Gastroesophageal sphincter (tissue), 4 donors: ENCODE data around the gene SH3RF2. TPM values are rescaled to one million over a fixed set of nuclear protein-coding genes. Genes with fewer than 3 reads are reported as not detected.
"Not testable (repeated sequence)": the region's sequence is repeated elsewhere in the genome, so short reads cannot be mapped to it uniquely, and the experiment has no call there.

Experiments
- ATAC-seq: fragments of 150-250 bp; one replicate; pipeline ENCODE4 v1.9.1; 2016; ENCODE audit warnings: mild to moderate bottlenecking, moderate library complexity
- H3K27ac ChIP-seq, 4 donors: fragments of 200-600 bp; sonication (generic) in 3 of 4; 1 replicate in 3 of 4; 2 replicates in 1 of 4; pipeline ENCODE4 v1.5.1; 2016 to 2019
- H3K27me3 ChIP-seq: fragments of 200-600 bp; sonication (generic); one replicate; pipeline ENCODE4 v1.5.1; 2019
- H3K36me3 ChIP-seq, 2 donors: fragments of 200-600 bp; sonication (generic); one replicate each; pipeline ENCODE4 v1.5.1; 2019; ENCODE audit warnings: control low read depth in 1 of 2
- H3K4me1 ChIP-seq, 3 donors: fragments of 200-600 bp; sonication (generic); 1 replicate in 2 of 3; 2 replicates in 1 of 3; pipeline ENCODE4 v1.5.1; 2016 to 2019; ENCODE audit warnings: control low read depth in 2 of 3
- H3K4me3 ChIP-seq, 2 donors: fragments of 200-600 bp; sonication (generic); one replicate each; pipeline ENCODE4 v1.5.1; 2019; ENCODE audit warnings: mild to moderate bottlenecking in 1 of 2, moderate library complexity in 1 of 2
- H3K9me3 ChIP-seq, 3 donors: fragments of 200-600 bp; sonication (generic); one replicate each; pipeline ENCODE4 v1.5.1; 2017 to 2019; ENCODE audit warnings: control low read depth in 2 of 3
- CTCF ChIP-seq, 4 experiments: fragments of 200-600 bp in 2 of 4; fragments of 450-650 bp in 2 of 4; sonication (generic) in 1 of 4; IDR thresholded peaks; one replicate each; pipeline ENCODE4 v1.5.1; 2017 to 2019; ENCODE audit warnings: antibody characterized with exemption in 4 of 4, mild to moderate bottlenecking in 2 of 4, moderate library complexity in 2 of 4
- EP300 ChIP-seq: sonication (generic); formaldehyde crosslinking; IDR thresholded peaks from one replicate; pipeline ENCODE4 v1.6.1; 2017; ENCODE audit warnings: antibody characterized with exemption, mild to moderate bottlenecking
- POLR2A ChIP-seq, 2 donors: fragments of 450-650 bp; IDR thresholded peaks; one replicate each; pipeline ENCODE4 v1.6.1; 2017; ENCODE audit warnings: antibody characterized with exemption in 2 of 2, mild to moderate bottlenecking in 2 of 2, moderate library complexity in 1 of 2
- POLR2AphosphoS5 ChIP-seq: sonication (generic); formaldehyde crosslinking; IDR thresholded peaks from one replicate; pipeline ENCODE4 v1.6.1; 2017; ENCODE audit warnings: antibody characterized with exemption
- WGBS, 2 donors: methylation state at CpG; one replicate each; pipeline ENCODE4 v1.1.5; 2018; ENCODE audit warnings: low coverage in 1 of 2; 5-methylcytosine and 5-hydroxymethylcytosine counted together
- total RNA-seq, 4 donors: library from RNA; depleted of rRNA; stranded (reverse); fragments of >200 nt; gene quantifications; one replicate each; pipeline ENCODE4 v1.1.0, GENCODE V29; 2016

SH3RF2 gene
- total RNA-seq, 4 donors from 2014 or later, result 0.27 to 5.2 (median 1.0) TPM

DNA sequence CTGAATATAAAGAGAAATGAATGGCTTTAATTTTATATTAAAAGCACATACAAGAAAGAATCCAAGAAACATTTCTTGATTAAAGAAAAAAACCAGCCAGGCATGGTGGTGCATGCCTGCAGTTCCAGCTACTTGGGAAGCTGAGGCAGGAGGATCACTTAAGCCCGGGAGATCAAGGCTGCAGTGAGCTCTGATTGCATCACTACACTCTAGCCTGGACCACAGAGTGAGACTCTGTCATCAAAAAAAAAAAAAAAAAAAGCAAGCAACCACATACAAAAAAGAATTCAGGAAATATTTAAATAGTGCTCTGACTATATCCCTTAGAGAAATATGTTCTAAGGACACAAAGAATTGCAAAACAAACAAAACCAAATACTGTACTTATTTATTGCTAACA, 171.5 kb downstream of the SH3RF2 start:
- Histone ChIP-seq H3K9me3 (no peaks in the 10 kb centered on the region), H3K36me3 (peaks cover 0 to 20% of the 10 kb centered on the region in 2 donors), H3K4me3 (no peak overlapping the region), H3K4me1 (no peaks in the 10 kb centered on the region), H3K27me3 (no peaks in the 10 kb centered on the region), H3K27ac (no peak overlapping the region)
- TF ChIP-seq POLR2A (IDR thresholded peaks at IDR 0.05) (no peak), CTCF (IDR thresholded peaks at IDR 0.05) (no peak), POLR2AphosphoS5 (no peak)
- ATAC-seq, result no peak
- WGBS, 2 donors, result 33 to 57% methylated on average over 1 of the region's 1 CpG

DNA sequence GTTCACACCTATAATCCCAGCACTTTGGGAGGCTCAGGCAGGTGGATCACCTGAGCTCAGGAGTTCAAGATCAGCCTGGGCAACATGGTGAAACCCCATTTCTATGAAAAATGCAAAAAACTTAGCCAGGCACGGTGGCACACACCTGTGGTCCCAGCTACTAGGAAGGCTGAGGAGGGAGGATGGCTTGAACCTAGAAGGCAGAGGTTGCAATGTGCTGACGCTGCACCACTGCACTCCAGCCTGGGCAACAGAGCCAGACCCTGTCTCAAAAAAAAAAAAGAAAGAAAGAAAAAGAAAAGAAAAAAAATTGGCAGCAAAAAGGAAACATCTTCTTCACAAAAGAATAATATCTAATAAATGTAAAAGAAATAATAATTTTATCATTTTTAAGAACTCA, 172.5 kb downstream of the SH3RF2 start:
- H3K4me3 ChIP-seq, H3K27me3 ChIP-seq, H3K27ac ChIP-seq, H3K4me1 ChIP-seq, ATAC-seq, H3K9me3 ChIP-seq: not testable (repeated sequence)
- H3K36me3 ChIP-seq, result peaks cover 0 to 29% of the 10 kb centered on the region in 2 donors
- no CpG with 5 or more reads among the region's 2 CpGs for WGBS, 2 donors

DNA sequence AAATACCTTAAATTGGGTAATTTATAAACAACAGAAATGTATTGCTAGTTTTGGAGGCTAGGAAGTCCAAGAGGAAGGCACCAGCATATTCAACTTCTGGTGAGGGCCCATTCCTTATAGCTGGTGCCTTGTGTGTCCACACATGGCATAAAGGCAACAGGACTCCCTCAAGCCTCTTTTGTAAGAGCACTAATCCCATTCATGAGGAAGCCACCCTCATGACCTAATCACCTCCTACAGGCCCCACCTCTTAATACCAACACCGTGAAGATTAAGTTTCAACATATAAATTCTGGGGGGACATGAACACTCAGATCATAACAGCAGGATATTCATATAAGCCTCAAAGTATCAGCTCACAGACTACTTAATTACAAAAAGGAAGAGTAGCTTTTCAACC, 173.0 kb downstream of the SH3RF2 start:
- WGBS, 2 donors, result 83 to 100% methylated on average over 1 of the region's 1 CpG
- no peak for ATAC-seq
- Histone ChIP-seq H3K36me3 (peaks cover 0 to 29% of the 10 kb centered on the region in 2 donors), H3K27me3 (no peaks in the 10 kb centered on the region), H3K4me1 (no peaks in the 10 kb centered on the region), H3K4me3 (no peak overlapping the region), H3K9me3 (no peaks in the 10 kb centered on the region), H3K27ac (no peak overlapping the region)
- TF ChIP-seq CTCF (IDR thresholded peaks at IDR 0.05), result no peak
- no peak for TF ChIP-seq EP300
- TF ChIP-seq POLR2AphosphoS5, result no peak
- no peak for TF ChIP-seq POLR2A (IDR thresholded peaks at IDR 0.05)

DNA sequence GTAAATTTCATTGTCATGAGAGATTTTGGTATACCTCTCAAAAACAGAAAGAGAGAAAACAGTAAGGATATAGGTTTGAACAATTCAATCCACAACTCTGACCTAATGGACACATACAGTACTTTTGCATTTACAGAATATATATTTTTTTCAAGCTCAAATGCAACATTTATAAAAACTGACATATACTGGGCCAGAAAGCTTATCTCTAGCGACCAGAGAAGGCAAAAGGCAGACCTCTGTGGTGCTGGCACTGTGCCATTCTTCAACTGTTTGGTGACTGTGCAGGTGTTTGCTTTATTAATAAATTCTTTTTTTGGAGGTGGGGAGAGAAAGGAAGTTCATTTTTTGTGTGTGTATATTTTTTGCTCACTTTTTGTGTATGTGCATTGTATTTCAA, 175.0 kb downstream of the SH3RF2 start:
- peaks cover 0 to 37% of the 10 kb centered on the region in 2 donors for H3K36me3 ChIP-seq
- 30 to 33% methylated on average over 1 of the region's 1 CpG for WGBS, 2 donors
- ATAC-seq, result no peak
- H3K9me3 ChIP-seq, result no peaks in the 10 kb centered on the region
- no peaks in the 10 kb centered on the region for H3K4me1 ChIP-seq
- no peak overlapping the region for H3K4me3 ChIP-seq
- no peak overlapping the region for H3K27ac ChIP-seq
- no peaks in the 10 kb centered on the region for H3K27me3 ChIP-seq
- no peak for TF ChIP-seq CTCF (IDR thresholded peaks at IDR 0.05)

- Histone ChIP-seq H3K27me3 (no peaks in the 10 kb centered on the region), H3K4me3 (no peak overlapping the region), H3K36me3 (peaks cover 0 to 44% of the 10 kb centered on the region in 2 donors), H3K4me1 (no peaks in the 10 kb centered on the region), H3K9me3 (no peaks in the 10 kb centered on the region), H3K27ac (no peak overlapping the region)
- no peak for TF ChIP-seq EP300
- TF ChIP-seq CTCF (IDR thresholded peaks at IDR 0.05), result no peak
- TF ChIP-seq POLR2A (IDR thresholded peaks at IDR 0.05), result no peak
- no peak for ATAC-seq
- WGBS, 2 donors, result 85 to 86% methylated on average over 5 of the region's 5 CpGs
Measured at GRCh38 chr5:146112476-146112875, 176.1 kb downstream of the SH3RF2 start.

Other genes starting within 250 kb of the SH3RF2 start
- gene PRELID2, start 101.2 kb upstream of the SH3RF2 start, total RNA-seq, result 10 to 100 TPM; 13.6 to 19.8 (median 17.3) TPM
- gene GRXCR2, start 63.6 kb upstream of the SH3RF2 start, total RNA-seq, result not detected
- gene PLAC8L1, start 169.0 kb downstream of the SH3RF2 start, total RNA-seq, result 1 to 10 TPM in 1 of 4 donors, not detected in 3; 1.2 TPM
- 100 to 1,000 TPM in 1 of 4 donors, 10 to 100 TPM in 3; 72.5 to 103 (median 76.4) TPM for gene LARS1, start 246.1 kb downstream of the SH3RF2 start, total RNA-seq